Eye (tissue), 1 donor: ENCODE measurements around the gene ARHGEF16.

ENCODE experiments used
- DNase-seq: peaks from one replicate; pipeline ENCODE4 v3.0.0-alpha.2; 2015

Gene ARHGEF16

DNA sequence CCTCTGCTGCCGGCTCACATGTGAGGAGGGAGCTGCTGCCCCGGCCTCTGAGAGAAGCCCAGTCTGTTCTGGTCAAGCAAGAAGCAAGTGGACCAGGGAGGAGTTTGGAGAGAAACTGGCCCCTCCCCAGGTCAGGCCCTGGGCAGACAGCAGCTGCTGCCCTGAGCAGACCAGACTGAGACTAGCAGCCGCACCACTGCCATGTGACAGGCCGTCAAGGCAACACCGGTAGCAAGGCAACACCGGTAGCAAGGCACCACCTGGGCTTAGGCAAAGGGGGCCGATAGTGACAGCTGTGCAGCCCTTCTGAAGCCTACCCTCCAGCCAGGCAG, 50.3 kb downstream of the ARHGEF16 start:
- no peak for DNase-seq

DNA sequence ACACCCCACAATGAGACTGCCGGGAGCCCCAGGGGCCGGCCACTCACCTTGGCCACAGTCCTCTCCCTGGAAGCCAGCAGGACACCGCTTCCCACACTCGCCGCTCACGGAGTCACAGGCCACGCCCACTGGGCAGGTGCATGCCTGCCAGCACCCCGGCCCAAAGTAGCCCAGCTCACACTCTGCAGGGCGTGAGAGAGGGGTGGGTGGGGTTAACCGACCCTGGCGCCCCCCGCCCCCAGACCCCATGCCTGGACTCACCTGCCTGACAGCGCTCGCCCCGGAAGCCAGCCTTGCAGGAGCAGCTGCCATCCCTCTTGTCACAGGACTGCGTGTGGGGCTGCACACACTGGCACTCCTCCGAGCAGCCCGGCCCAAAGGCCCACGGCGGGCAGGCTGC, 50.7 kb downstream of the ARHGEF16 start:
- no peak for DNase-seq

DNA sequence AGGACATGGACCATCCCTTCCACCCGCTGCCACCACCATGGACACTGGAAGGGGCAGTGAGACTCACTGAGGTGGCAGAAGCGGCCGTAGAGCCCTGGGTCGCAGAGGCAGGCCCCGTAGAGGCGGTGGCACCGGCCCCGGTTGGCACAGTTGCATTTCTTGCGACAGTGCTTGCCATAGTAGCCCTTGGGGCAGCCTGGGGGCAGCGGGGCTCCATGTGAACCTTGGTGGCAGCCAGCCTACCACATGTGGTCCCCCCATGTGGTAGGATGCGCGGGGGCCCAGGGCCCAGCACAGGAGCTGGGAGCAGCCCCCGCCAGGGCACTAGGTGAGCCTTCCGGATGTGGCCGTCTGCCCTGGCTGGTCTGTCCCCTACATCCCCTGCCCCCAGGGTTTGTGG, 51.6 kb downstream of the ARHGEF16 start:
- no peak for DNase-seq

- no peak for DNase-seq
Observed at GRCh38 chr1:3506943-3507342, 52.5 kb downstream of the ARHGEF16 start.

GRCh38 chr1:3507636-3508275, 53.3 kb downstream of the ARHGEF16 start:
- no peak for DNase-seq

DNA sequence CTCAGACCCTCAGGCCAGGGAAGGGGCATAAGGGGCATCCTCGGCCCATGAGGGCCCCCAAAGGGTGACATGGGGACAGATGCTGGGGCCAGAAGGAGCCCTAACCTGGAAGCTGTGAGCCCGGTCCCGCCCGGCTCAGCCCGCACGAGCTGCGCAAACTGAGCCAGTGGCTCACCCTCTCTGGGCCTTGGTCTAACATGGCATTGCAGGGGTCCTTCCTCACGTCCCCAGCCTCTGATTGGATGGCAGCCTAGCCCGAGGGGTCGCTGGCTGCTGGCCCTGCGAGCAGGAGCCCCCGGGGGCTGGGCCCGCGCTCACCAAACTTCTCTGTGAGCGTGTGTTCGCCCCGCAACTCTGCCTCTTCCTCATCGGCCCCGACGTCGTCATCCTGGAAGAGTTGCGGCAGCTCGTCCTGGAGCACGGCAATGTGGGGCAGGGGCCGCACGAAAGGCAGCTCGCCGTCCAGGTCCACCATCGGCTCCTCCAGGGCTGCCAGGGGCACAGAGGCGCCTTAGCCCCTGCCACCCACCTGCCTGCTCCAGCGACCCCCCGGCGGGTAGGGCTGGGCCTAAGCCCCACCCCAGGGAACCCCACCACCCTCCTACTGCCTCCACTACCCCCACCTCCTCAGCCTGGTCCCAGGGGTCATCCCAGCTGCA, 54.4 kb downstream of the ARHGEF16 start:
- DNase-seq: no peak

GRCh38 chr1:3509721-3510120, 55.3 kb downstream of the ARHGEF16 start:
- DNase-seq: no peak

DNA sequence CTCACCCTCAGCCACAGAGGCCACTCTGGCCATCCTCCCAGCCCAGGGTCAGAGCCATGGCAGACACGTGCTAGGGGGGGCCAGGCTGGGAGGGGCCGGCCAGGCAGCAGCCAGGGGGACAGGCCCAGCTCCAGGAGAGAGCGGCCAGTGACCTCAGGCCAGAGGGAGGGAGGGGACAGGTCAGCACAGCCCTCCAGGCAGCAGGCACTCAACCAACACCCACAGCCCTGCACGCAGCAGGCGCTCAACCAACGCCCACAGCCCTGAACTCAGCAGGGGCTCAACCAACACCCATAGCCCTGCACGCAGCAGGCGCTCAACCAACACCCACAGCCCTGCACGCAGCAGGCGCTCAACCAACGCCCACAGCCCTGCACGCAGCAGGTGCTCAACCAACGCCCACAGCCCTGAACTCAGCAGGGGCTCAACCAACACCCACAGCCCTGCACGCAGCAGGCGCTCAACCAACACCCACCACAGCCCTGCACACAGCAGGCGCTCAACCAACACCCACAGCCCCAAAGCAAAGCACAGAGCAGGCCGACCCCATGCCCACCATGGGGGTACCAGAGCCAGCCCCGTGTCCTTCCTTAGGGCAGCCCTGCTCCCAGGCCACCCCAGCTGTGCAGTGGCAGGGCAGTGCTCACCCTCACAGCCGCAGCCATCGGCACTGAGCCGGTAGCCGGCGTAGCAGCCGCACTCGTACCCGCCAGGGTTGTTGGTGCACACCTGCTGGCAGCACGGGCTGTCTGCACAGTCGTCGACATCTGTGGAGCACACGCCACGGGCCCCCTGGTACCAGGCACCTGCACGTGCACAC, 55.9 kb downstream of the ARHGEF16 start:
- DNase-seq: no peak

GRCh38 chr1:3510956-3511250, 56.4 kb downstream of the ARHGEF16 start:
- no peak for DNase-seq

GRCh38 chr1:3511306-3511705, 56.8 kb downstream of the ARHGEF16 start:
- DNase-seq: no peak

DNA sequence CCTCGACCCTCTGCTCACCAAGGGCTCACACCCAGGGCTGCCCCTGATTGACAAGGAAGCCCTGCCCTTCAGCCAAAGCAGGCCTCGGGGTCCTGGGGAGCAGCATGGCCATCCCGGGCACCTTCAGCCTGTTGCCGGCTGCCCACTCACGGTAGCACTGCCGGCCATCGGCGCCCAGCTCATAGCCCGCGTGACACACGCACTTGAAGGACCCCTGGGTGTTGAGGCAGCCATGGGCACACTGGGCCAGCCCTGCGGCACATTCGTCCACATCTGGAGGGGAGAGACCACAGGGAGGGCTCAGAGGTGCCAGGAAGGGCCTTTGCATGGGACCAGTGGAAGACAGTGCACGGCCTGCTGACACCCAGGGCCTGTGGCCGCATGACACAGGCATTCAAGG, 57.4 kb downstream of the ARHGEF16 start:
- DNase-seq: no peak

DNA sequence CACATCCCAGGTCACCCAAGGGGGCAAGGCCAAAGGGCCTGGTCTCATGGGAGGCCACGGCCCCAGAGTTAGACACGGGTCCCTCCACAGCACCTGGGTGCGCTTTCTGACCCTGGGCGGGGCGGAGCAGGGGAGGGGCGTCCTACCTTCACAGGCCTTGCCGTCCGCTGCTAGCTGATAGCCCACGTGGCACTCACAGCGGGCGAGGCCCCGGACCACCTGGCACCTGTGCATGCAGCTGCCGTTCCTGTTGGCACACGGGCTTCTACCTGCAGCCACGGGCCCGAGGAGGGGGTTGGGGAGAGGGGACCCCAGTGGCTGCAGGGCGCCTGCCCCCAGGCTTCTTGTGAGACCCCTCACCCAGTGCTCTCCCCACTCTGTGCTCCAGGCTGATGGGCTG, 59.9 kb downstream of the ARHGEF16 start:
- DNase-seq: no peak

DNA sequence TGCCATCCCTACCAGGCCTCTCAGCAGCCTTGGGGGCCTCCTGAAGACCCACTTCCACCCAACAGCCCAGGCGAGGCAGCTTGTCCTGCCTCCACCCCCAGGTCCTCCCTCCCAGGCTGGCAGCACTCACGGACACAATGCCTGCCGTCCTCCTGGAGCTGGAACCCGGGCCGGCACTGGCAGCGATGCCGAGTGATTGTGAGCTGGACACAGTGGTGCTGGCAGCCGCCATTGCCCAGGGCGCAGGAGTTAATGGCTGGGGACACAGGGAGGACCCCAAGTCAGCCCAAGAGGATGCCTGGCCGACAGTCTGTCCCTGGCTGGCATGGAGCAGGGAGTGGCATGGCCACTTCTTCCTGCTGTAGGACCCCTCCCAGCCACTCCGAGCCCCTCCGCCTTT, 60.8 kb downstream of the ARHGEF16 start:
- DNase-seq: no peak

GRCh38 chr1:3515774-3516480, 61.5 kb downstream of the ARHGEF16 start:
- DNase-seq: no peak

GRCh38 chr1:3516481-3516869, 62.0 kb downstream of the ARHGEF16 start:
- no peak for DNase-seq

DNA sequence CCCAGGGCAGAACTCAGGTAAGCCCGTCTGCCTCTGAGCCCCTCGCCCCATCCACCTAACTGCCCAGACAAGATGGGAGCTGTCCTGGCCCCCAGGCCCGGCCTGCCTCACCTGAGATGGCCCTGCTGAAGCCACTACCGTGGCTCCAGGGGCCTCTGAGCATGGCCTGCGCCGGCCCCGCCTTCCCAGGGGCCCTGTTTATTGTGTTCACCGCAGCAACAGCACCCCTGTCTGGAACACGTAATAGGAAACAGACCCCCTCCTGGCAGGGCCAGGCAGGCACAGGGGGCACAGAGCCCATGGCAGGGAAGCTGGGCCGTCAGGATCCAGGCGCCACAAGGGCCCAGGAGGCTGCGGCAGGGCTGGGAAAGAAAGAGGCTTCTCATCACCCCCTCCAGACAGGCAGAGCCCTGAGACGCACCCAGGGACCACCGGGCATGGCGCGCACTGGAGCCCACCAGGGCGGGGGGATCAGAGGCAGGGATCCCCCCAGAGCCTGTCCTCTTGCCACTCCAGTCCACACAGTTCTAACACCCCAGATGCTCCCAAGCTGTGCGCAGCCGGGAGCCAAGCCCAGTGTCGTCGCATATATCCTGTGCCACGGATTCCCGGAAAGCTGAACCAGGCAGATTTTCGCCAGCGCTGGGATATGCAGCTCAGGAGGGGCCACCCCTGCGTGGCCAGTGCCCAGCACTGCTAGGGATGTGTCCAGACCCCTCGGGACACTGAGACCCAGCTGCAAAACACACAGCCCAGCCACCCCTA, 62.6 kb downstream of the ARHGEF16 start:
- DNase-seq: no peak

- no peak for DNase-seq
Observed at GRCh38 chr1:3518256-3518655, 63.8 kb downstream of the ARHGEF16 start.

- DNase-seq: no peak
Observed at GRCh38 chr1:3518756-3519155, 64.3 kb downstream of the ARHGEF16 start.

DNA sequence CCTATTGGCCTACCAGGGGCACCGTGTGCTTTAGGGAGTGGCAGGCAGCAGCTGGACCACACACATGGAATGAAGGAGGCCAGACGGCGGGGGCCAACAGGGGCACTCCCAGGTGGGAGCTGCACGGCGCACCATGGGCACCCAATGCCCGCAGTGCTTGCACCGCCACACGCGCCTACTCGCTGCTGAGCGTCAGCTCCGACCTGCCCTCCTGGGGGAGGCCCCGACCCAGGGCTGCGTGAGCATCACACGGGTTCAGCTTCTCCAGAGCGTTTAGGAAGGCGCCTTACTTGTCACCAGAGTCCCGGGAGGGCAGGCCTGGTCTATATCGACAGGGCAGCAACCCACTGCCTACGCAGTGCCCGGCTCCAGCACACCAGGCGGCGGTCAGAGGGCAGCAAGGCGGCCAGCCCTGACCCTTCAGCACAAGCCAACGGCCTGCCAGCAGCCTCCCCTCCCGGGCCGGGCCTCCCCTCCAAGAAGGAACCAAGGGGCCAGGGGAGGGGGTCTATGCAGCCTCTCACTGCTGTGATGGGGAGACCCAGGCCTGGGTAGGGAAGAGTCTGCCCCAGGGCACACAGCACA, 64.9 kb downstream of the ARHGEF16 start:
- no peak for DNase-seq

DNA sequence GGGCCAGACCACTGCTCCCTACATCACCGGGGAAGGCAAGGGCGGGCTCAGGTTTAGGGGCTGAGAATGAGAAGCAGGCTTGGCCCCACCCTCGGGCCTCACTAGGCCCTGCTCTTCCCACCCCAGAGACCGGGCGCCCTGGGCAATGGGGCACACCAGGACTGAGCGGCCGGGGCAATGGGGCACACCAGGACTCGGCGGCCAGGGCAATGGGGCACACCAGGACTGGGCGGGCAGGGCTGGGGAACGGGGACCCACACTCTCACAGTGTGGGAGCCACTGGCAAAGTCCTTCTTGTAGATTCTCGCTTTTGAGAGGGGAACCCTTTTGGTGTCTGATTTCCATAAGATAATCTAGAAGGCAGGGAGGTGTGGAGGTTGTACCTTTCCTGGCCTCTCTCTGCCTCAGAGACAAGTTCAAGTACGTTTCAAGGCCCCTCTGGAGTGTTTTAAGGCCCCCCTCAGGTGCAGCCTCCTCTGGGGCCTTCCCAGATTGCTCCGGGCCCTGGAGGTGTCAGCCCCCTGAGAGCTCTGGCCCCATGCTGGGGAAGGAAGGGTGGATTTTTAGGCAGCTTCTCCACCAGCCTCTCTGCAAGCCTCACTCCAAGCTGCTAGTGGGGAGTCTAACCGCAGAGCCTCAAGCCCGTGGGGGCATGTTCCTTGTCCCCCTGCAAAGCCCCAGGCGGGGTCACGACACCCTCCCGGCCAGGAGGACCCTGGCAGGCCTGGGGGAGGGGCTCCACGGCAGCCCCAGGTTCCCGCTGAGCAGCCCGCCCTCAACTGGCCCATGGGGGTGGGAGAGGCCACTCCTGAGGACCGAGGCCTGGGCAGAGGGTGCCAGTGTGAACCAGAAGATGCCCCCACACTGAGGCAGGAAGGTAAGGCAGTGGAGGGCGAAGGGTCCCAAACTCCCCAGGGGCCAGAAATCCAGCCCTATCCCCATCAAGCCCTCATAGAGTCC, 66.2 kb downstream of the ARHGEF16 start:
- no peak for DNase-seq

DNA sequence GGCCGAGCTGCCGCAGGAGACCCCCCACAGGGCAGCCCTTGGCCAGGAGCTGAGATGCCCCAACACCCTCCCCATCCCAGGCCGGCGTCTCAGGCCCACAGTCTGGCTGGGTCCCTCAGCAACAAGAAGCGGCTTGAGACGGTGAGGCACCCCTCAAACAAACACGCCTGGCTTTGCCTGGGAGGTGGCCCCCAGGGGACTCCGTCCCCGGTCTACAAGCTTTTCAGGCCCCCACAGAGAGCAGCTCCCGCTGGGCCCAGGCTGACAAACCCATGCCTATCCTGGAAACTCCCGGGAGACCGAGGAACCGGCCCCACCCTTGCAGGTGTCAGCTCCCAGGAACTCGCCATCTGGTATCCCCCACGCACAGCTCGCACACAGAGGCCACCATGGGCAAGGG, 67.0 kb downstream of the ARHGEF16 start:
- DNase-seq: no peak
